PC-9 (cell line): ENCODE measurements around the gene CXCL6. TPM values are rescaled to one million over a fixed set of nuclear protein-coding genes. Genes with fewer than 3 reads are reported as not detected.

ENCODE experiments used
- Bru-seq: library from RNA; stranded (reverse); fragments of 400-500 nt; gene quantifications from one replicate; lab custom pipeline; 2021; lab: Mats Ljungman, UMichigan
- BruChase-seq, 2 experiments: library from RNA; stranded (reverse); fragments of 400-500 nt; gene quantifications; one replicate each; lab custom pipeline; 2021; lab: Mats Ljungman, UMichigan
- BruUV-seq: library from RNA; stranded (reverse); fragments of 400-500 nt; replicated peaks from 2 replicates; lab custom pipeline; 2021; lab: Mats Ljungman, UMichigan
- CTCF ChIA-PET: fragments of 300-600 bp; sonication (Branson Sonifier 250); formaldehyde crosslinking; loops from one replicate; lab custom pipeline; 2022; ENCODE audit warnings: antibody characterized with exemption; lab: Charles Lee
- POLR2A ChIA-PET: fragments of 300-600 bp; sonication (Branson Sonifier 250); formaldehyde crosslinking; loops from one replicate; lab custom pipeline; 2022; ENCODE audit warnings: antibody characterized with exemption; ENCODE audit not compliant: unreplicated experiment; lab: Charles Lee
- DNase-seq, 2 experiments: peaks; one replicate each; pipeline versions ENCODE4 v3.0.0 to v3.0.0-alpha.2; 2015 to 2022; ENCODE audit warnings: mixed read lengths in 1 of 2
- H2AFZ ChIP-seq: fragments of 200-600 bp; sonication (generic); 2 replicates; pipeline ENCODE4 v1.8.1; 2017; ENCODE audit warnings: antibody characterized with exemption
- H3F3A ChIP-seq: fragments of 200-600 bp; sonication (generic); 2 replicates; pipeline ENCODE4 v1.8.1; 2017; ENCODE audit warnings: antibody characterized with exemption, mild to moderate bottlenecking, low read depth; ENCODE audit not compliant: insufficient read depth
- H3K27ac ChIP-seq: fragments of 200-600 bp; sonication (generic); 2 replicates; pipeline ENCODE4 v1.6.1; 2016; ENCODE audit warnings: mixed run types
- H3K27me3 ChIP-seq: fragments of 200-600 bp; sonication (generic); 2 replicates; pipeline ENCODE4 v1.6.1; 2016; ENCODE audit warnings: low read depth, mixed run types; ENCODE audit not compliant: insufficient read depth
- H3K36me3 ChIP-seq: fragments of 200-600 bp; sonication (generic); 2 replicates; pipeline ENCODE4 v1.6.1; 2016; ENCODE audit warnings: low read depth, mixed run types
- H3K4me1 ChIP-seq: fragments of 200-600 bp; sonication (generic); replicated peaks from 2 replicates; pipeline ENCODE4 v1.6.1; 2016; ENCODE audit warnings: mixed run types; ENCODE audit not compliant: insufficient read depth
- H3K4me2 ChIP-seq: fragments of 200-600 bp; sonication (generic); 2 replicates; pipeline ENCODE4 v1.6.1; 2017; ENCODE audit warnings: mixed run types
- H3K4me3 ChIP-seq: fragments of 200-600 bp; sonication (generic); 2 replicates; pipeline ENCODE4 v1.6.1; 2016; ENCODE audit warnings: mixed run types
- H3K79me2 ChIP-seq: fragments of 200-600 bp; sonication (generic); 2 replicates; pipeline ENCODE4 v1.6.1; 2017; ENCODE audit warnings: low read depth, mixed run types
- H3K9me2 ChIP-seq: fragments of 200-600 bp; sonication (generic); 2 replicates; pipeline ENCODE4 v1.8.1; 2017; ENCODE audit warnings: mild to moderate bottlenecking; ENCODE audit not compliant: insufficient read depth
- H3K9me3 ChIP-seq: fragments of 200-600 bp; sonication (generic); 2 replicates; pipeline ENCODE4 v1.8.1; 2016; ENCODE audit warnings: low read depth; ENCODE audit not compliant: insufficient read depth
- H4K20me1 ChIP-seq: fragments of 200-600 bp; sonication (generic); 2 replicates; pipeline ENCODE4 v1.8.1; 2017; ENCODE audit not compliant: insufficient read depth
- EZH2 ChIP-seq: fragments of 200-600 bp; sonication (generic); IDR thresholded peaks from 2 replicates; pipeline ENCODE4 v1.8.0; 2017; ENCODE audit warnings: antibody characterized with exemption, low read depth
- intact Hi-C: fragments of 100-400 bp; cut with micrococcal nuclease; formaldehyde crosslinking; loops from one replicate; pipeline ENCODE4 v1.10.0; 2022; ENCODE audit not compliant: unreplicated experiment
- long read RNA-seq: library from polyadenylated mRNA; stranded (forward); transcript quantifications from one replicate; pipeline ENCODE4 v2.0.0, GENCODE V29; 2022
- total RNA-seq: library from RNA; stranded (reverse); gene quantifications from 2 replicates; pipeline ENCODE4 v1.2.3, GENCODE V29; 2021
- TF ChIP-seq, protein P1 (sequence below): fragments of 200-600 bp; sonication (generic); conservative IDR thresholded peaks from 2 replicates; pipeline ENCODE4 v1.6.1; 2017; ENCODE audit warnings: mixed run types, antibody characterized with exemption, mild to moderate bottlenecking, moderate library complexity

CXCL6 gene
- total RNA-seq (not detected in 2 replicates), Bru-seq, nascent RNA (not detected), BruChase-seq, experiment 1, labeled RNA remaining after a 2-hour chase (percentile 20 among the genes with signal in this experiment), BruChase-seq, experiment 2, labeled RNA remaining after a 6-hour chase (percentile 29 among the genes with signal in this experiment)
- long read RNA-seq: 0 reads

DNA sequence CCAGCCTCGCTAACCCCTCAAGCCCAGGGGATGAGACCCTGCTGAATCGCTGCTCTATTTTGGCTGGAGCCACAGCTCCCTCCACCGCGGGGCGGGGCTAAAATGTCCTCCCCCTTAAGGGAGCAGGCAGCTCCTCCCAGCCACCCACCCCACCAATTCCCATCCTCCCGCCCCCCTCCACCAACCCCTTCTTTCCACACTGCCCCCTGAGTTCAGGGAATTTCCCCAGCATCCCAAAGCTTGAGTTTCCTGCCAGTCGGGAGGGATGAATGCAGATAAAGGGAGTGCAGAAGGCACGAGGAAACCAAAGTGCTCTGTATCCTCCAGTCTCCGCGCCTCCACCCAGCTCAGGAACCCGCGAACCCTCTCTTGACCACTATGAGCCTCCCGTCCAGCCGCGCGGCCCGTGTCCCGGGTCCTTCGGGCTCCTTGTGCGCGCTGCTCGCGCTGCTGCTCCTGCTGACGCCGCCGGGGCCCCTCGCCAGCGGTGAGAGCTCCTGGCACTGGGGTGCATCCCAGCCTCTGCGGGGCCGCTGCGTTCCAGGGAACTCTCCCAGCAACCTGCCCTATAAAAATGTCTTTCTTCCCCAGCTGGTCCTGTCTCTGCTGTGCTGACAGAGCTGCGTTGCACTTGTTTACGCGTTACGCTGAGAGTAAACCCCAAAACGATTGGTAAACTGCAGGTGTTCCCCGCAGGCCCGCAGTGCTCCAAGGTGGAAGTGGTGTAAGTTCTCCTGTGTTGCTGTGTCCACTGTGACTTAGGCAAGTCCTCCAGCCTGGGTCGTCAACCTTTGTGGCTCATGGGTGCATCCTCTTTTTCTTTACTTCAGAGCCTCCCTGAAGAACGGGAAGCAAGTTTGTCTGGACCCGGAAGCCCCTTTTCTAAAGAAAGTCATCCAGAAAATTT lies at the start of gene CXCL6:
Gene CXCL6, plus strand, starts transcription at position 306 of the 907 bp plus-strand sequence. Its CDS starts 73 bp downstream, at position 379.
- CTCF ChIA-PET: no interaction called here
- H3K4me2 ChIP-seq: peak within 1 kb of the TSS; percentile 65
- H3K27ac ChIP-seq: no peak within 1 kb of the TSS

DNA sequence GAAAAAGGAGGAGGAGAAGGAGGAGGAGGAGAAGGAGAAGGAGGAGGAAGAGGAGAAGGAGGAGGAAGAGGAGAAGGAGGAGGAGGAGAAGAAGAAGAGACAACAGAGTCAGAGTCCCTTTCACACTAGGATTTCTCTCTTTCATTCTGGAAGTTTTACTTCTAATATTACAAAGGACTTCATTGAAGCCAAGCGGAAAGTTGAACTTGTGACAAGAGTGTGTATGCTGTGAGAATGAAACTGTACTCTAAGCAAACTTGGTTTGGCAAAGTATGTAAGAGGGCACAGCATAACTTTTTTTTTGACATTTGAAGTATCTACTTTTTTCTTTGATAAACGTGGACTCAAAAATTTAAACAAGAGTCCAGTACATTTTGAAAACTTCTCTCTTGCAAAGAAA lies 48.1 kb upstream of the CXCL6 start:
- Histone ChIP-seq H3K4me3 (no peak overlapping the region), H3F3A (no peaks in the 10 kb centered on the region), H2AFZ (no peak overlapping the region), H3K79me2 (no peaks in the 10 kb centered on the region), H3K9me3 (no peaks in the 10 kb centered on the region), H3K27ac (no peak overlapping the region), H3K4me2 (no peak overlapping the region), H3K36me3 (no peaks in the 10 kb centered on the region), H4K20me1 (no peaks in the 10 kb centered on the region), H3K9me2 (0 out of 2 replicates have a peak, but pooled peaks cover 4% of the 10 kb centered on the region), H3K4me1 (no peaks in the 10 kb centered on the region), H3K27me3 (no peaks in the 10 kb centered on the region)
- intact Hi-C loops: no loop called here
- TF ChIP-seq EZH2: no peak
- TF ChIP-seq, protein P1, sequence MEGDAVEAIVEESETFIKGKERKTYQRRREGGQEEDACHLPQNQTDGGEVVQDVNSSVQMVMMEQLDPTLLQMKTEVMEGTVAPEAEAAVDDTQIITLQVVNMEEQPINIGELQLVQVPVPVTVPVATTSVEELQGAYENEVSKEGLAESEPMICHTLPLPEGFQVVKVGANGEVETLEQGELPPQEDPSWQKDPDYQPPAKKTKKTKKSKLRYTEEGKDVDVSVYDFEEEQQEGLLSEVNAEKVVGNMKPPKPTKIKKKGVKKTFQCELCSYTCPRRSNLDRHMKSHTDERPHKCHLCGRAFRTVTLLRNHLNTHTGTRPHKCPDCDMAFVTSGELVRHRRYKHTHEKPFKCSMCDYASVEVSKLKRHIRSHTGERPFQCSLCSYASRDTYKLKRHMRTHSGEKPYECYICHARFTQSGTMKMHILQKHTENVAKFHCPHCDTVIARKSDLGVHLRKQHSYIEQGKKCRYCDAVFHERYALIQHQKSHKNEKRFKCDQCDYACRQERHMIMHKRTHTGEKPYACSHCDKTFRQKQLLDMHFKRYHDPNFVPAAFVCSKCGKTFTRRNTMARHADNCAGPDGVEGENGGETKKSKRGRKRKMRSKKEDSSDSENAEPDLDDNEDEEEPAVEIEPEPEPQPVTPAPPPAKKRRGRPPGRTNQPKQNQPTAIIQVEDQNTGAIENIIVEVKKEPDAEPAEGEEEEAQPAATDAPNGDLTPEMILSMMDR: no peak
- CTCF ChIA-PET: no interaction called here
- POLR2A ChIA-PET: no interaction called here
- no TSS peak for BruUV-seq
- DNase-seq: no peak

More for the DNA sequence above, at the start of gene CXCL6:
- no peaks in the 10 kb centered on the region for H3K36me3 ChIP-seq
- H3F3A ChIP-seq: no peaks in the 10 kb centered on the region
- H2AFZ ChIP-seq: peak within 1 kb of the TSS; percentile 71
- no peaks in the 10 kb centered on the region for H3K79me2 ChIP-seq
- BruUV-seq: no TSS peak
- no peaks in the 10 kb centered on the region for H3K4me1 ChIP-seq
- POLR2A ChIA-PET: no interaction called here
- intact Hi-C loops: no loop called here
- no peaks in the 10 kb centered on the region for H3K9me3 ChIP-seq
- no peaks in the 10 kb centered on the region for H4K20me1 ChIP-seq
- H3K27me3 ChIP-seq: no peaks in the 10 kb centered on the region
- TF ChIP-seq, protein P1: no peak
- TF ChIP-seq EZH2: no peak
- no peak for DNase-seq
- peak within 1 kb of the TSS; percentile 54; the same call in 1 of the 2 replicates for H3K4me3 ChIP-seq
- H3K9me2 ChIP-seq: no peaks in the 10 kb centered on the region

GRCh38 chr4:73798842-73799241 lies 37.6 kb upstream of the CXCL6 start:
- H3K79me2 ChIP-seq: no peaks in the 10 kb centered on the region
- H3K27ac ChIP-seq: no peak overlapping the region
- no peak for DNase-seq
- H2AFZ ChIP-seq: no peak overlapping the region
- H3K36me3 ChIP-seq: no peaks in the 10 kb centered on the region
- POLR2A ChIA-PET: no interaction called here
- no peaks in the 10 kb centered on the region for H3K4me1 ChIP-seq
- H4K20me1 ChIP-seq: no peaks in the 10 kb centered on the region
- TF ChIP-seq EZH2: no peak
- TF ChIP-seq, protein P1: no peak
- intact Hi-C loops: no loop called here
- H3F3A ChIP-seq: no peaks in the 10 kb centered on the region
- CTCF ChIA-PET: no interaction called here
- H3K9me2 ChIP-seq: no peaks in the 10 kb centered on the region
- no peak overlapping the region for H3K4me3 ChIP-seq
- no peak overlapping the region for H3K4me2 ChIP-seq
- H3K9me3 ChIP-seq: no peaks in the 10 kb centered on the region
- BruUV-seq: no TSS peak
- H3K27me3 ChIP-seq: no peaks in the 10 kb centered on the region
